NCI-H1105 (cell line): Measurements from ENCODE around the gene DENND4C.
"Not testable (repeated sequence)": the region's sequence is repeated elsewhere in the genome, so short reads cannot be mapped to it uniquely, and the experiment has no call there.

Experiments
- DNase-seq: peaks from one replicate; lab custom pipeline; 2025; lab: John Stamatoyannopoulos, UW

DENND4C gene

GRCh38 chr9:19372567-19372966, 142.1 kb downstream of the DENND4C start:
- no peak for DNase-seq

DNA sequence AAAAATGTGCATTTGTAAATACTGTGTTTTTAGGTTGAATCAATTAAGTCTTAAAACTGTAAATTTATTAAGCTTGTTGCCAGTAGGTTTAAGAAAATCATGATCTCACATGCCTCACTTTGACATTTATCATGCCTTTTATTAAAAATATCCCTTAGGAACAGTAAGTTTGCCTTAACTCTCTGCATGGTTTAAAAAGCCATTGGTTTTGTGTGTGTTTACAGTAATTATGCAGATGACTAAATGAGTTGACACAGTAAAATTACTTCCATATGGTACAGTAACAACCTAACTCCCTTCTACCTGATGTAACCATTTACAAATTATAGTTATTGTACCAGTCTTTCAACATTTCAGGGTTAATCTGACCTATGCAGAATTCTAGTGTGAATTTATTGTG, 143.0 kb downstream of the DENND4C start:
- DNase-seq = no peak

DNA sequence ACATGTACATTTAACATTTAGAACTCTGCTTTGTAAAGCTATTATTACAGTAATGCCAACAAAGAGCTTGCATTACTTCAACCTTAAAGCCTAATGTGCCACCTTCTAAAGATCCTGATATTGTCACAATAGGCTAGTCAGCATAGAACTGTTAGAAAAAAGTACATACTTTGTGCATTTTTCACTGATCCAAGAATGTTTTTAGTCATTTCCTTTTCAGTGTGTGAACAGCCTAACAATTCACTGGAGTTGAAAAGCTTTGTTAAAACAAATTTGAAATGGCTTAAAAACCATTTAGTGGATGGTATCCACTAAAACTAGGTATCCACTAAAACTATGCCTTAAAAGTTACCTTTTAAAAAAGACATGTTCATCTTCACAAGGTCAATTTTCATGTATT, 145.0 kb downstream of the DENND4C start:
- no peak for DNase-seq

GRCh38 chr9:19376931-19377330, 146.4 kb downstream of the DENND4C start:
- no peak for DNase-seq

GRCh38 chr9:19378164-19378563, 147.7 kb downstream of the DENND4C start:
- DNase-seq = no peak

GRCh38 chr9:19378647-19379046, 148.2 kb downstream of the DENND4C start:
- no peak for DNase-seq

- DNase-seq = no peak
Observed at GRCh38 chr9:19379283-19379682, 148.8 kb downstream of the DENND4C start.

DNA sequence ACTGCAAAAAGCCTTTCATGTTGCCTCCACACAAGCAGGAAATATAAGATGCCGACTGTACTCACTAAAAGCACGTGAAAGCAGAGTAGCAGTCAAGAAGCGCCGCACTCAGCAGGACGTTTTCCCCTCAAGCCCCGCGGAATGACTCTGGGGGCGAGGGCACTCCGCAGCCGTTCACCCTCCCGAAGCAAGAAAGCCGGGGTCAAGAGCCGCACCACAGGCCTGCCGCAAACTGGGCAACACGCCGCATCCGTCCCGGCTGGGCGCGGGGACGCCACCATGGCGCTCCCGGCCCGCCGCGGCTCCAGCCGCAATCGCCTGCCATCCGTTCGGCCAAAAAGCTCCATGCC, 149.2 kb downstream of the DENND4C start:
- DNase-seq = no peak

DNA sequence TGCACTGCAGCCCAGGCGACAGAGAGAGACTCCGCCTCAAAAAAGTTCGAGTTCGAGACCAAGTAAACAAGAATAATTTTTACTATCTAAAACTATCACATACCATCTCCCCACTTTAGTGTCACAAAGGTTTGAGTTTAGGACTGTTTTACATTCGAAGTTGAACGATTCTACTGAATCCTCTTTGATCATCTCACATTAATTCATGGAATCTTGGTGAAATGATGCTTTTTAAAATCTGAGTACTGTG, 150.3 kb downstream of the DENND4C start:
- no peak for DNase-seq

DNA sequence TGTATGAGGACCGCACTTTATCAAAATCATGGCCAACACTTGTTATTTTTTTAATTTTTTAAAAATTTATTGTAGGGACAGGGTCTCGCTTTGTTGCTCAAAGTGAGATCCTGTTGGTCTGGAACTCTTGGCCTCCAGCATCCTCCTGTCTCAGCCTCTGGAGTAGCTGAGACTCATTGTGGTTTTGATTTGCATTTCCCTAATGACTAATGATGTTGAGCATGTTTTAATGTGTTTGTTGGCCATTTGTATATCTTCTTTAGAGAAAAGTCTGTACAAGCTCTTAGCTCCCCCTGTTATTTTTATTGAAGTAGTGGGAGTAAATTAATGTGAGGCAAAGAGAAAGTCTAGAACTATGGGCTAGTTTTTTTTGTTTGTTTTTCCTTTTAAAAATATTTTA, 151.2 kb downstream of the DENND4C start:
- DNase-seq = no peak

- DNase-seq = not testable (repeated sequence)
Observed at GRCh38 chr9:19385212-19385611, 154.7 kb downstream of the DENND4C start.

GRCh38 chr9:19385786-19386501, 155.5 kb downstream of the DENND4C start:
- DNase-seq = no peak

GRCh38 chr9:19386502-19387044, 156.1 kb downstream of the DENND4C start:
- no peak for DNase-seq

DNA sequence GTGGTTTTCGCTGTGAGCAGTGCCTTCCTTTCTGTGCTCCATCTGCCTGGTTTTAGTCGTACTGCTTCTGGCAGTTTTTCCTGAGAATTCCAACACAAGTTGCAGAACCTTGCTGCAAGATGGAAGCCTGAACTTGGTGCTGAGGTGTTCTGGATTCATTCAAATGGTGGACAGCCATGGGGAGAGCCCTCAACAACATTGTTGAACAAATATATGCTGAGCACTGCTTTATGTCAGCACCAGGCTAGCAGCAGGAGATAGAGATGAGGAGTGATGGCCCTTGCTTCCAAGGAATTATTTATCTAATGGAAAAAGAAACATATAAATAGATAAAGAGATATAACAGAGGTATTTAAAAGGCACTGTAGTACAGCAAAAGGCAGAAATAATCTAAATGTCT, 156.8 kb downstream of the DENND4C start:
- no peak for DNase-seq

GRCh38 chr9:19389539-19389938, 159.0 kb downstream of the DENND4C start:
- not testable (repeated sequence) for DNase-seq

- DNase-seq = no peak
Observed at GRCh38 chr9:19397845-19398244, 167.4 kb downstream of the DENND4C start.

DNA sequence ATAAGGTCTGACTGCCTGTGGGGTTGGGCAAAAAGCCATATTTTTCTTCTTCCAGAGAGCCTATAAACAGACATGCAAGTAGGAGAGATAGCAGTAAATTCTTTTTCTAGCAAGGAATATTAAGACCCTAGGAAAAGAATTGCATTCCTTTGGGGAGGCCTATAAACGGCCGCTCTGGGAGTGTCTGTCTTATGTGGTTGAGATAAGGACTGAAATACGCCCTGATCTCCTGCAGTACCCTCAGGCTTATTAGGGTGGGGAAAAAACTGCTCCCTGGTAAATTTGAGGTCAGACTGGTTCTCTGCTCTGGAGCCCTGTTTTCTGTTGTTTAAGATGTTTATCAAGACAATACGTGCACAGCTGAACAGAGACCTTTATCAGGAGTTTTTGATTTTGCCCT, 172.7 kb downstream of the DENND4C start:
- not testable (repeated sequence) for DNase-seq

- no peak for DNase-seq
Observed at GRCh38 chr9:19404283-19405075, 174.0 kb downstream of the DENND4C start.

- no peak for DNase-seq
Observed at GRCh38 chr9:19405771-19406170, 175.3 kb downstream of the DENND4C start.

DNA sequence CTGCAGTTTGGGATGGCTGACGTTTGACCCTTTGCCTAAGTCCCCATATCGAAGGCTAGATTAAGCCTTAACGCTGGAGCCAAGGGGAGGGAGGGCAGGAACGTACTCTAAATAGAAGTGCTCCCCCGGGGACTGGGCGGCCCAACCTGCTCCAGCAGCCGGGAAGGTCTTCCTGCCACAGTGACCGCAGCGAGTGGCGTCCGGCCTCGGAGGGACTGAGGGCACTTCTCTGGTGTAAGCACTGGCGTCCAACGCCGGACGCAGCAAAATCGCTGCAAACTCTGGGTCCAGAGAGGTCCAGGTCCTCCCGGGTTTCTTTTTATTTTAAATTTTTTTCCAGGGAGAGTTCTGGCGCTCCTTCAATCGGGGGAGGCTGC, 177.8 kb downstream of the DENND4C start:
- no peak for DNase-seq

DNA sequence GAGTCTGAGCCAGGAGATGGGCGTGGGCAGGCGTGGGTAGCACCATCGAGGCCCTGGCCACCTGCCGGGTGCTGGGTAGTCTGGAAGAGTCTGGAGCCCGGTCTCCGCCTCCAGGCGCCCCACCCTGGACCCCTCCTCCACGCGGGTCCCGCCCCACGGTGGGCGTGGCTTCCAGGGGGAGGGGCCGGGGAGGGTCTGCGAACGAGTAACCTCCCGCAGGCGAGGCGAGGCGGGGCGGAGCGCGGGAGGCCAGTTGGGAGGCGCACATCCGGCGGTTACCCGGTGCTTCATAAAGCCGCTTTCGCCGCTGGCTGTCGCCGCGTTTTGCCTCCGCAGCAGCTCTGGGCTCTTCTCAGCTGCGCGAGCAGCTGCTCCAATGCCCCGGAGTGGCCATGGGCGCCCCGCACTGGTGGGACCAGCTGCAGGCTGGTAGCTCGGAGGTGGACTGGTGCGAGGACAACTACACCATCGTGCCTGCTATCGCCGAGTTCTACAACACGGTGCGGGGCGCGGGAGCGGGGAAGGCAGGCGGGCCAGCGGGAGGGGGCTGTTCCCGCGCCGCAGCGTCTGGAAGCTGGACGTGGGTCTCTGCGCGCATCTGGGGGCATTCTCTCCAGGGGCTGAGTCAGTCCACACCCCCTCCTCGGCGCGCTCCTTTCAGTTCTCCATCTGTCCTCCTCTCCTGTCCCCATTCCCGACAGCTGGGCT, 178.4 kb downstream of the DENND4C start, which contains the start of gene ACER2:
ACER2 (plus strand) TSS at position 317 of the 708 bp plus-strand sequence; CDS start at position 393, 76 bp downstream.
- peak; percentile 67 for DNase-seq

- DNase-seq = peak; percentile 1
Observed at GRCh38 chr9:19409401-19410194, 179.1 kb downstream of the DENND4C start.
